H1 (cell line): ENCODE results near the gene PREX1. TPM values are rescaled to one million over a fixed set of nuclear protein-coding genes. Genes with fewer than 3 reads are reported as not detected.

ENCODE experiments used
- CTCF ChIA-PET: fragments of 300-600 bp; sonication (Branson Sonifier 250); formaldehyde crosslinking; loops from one replicate; lab custom pipeline; 2021; ENCODE audit not compliant: partially characterized antibody; lab: Charles Lee
- POLR2A ChIA-PET: fragments of 300-600 bp; sonication (Branson Sonifier 250); formaldehyde crosslinking; loops from one replicate; lab custom pipeline; 2021; ENCODE audit warnings: inconsistent platforms; ENCODE audit not compliant: partially characterized antibody; lab: Charles Lee
- DNase-seq, 2 experiments: peaks; one replicate each; pipeline versions ENCODE4 v3.0.0 to v3.0.0-alpha.2; 2010 to 2022; ENCODE audit warnings: low spot score in 2 of 2, low read depth in 1 of 2, mixed read lengths in 1 of 2
- FAIRE-seq: peaks from 2 replicates; lab custom pipeline; 2011; peaks lifted over from hg19 to GRCh38; lab: Jason Lieb, UNC
- H2AFZ ChIP-seq: 2 replicates; pipeline ENCODE4 v1.8.1; 2012; ENCODE audit warnings: low read length, inconsistent platforms
- H2AK5ac ChIP-seq: 2 replicates; pipeline ENCODE4 v1.6.1; 2013; ENCODE audit warnings: low read depth, low read length
- H2BK120ac ChIP-seq: replicated peaks from 2 replicates; pipeline ENCODE3; 2013; ENCODE audit warnings: low read depth, low read length, inconsistent platforms
- H2BK12ac ChIP-seq: 2 replicates; pipeline ENCODE4 v1.6.1; 2013; ENCODE audit warnings: low read depth, low read length
- H2BK15ac ChIP-seq: 2 replicates; pipeline ENCODE4 v1.6.1; 2013; ENCODE audit warnings: low read length
- H2BK20ac ChIP-seq: 2 replicates; pipeline ENCODE4 v1.6.1; 2013; ENCODE audit warnings: low read length
- H2BK5ac ChIP-seq: 2 replicates; pipeline ENCODE4 v1.6.1; 2013; ENCODE audit warnings: low read depth, low read length
- H3K14ac ChIP-seq: 2 replicates; pipeline ENCODE4 v1.6.1; 2013; ENCODE audit warnings: inconsistent platforms; ENCODE audit not compliant: insufficient read length
- H3K18ac ChIP-seq: 2 replicates; pipeline ENCODE4 v1.6.1; 2013; ENCODE audit warnings: low read length; ENCODE audit errors: extremely low read depth
- H3K23ac ChIP-seq: 2 replicates; pipeline ENCODE4 v1.6.1; 2013; ENCODE audit warnings: inconsistent platforms; ENCODE audit not compliant: insufficient read length
- H3K23me2 ChIP-seq: 2 replicates; pipeline ENCODE4 v1.6.1; 2013; ENCODE audit warnings: low read depth, low read length
- H3K27ac ChIP-seq: 2 replicates; pipeline ENCODE4 v1.6.1; 2011; ENCODE audit warnings: low read depth, low read length, inconsistent platforms
- H3K27me3 ChIP-seq, 4 experiments: replicated peaks in 1 of 4; 1 replicate in 1 of 4; 2 replicates in 3 of 4; pipeline versions ENCODE4 v1.6.1 to v1.8.1; 2011 to 2013; ENCODE audit warnings: low read length in 3 of 4, mild to moderate bottlenecking in 3 of 4, inconsistent platforms in 2 of 4, mixed read lengths in 2 of 4, moderate library complexity in 1 of 4; ENCODE audit not compliant: control insufficient read depth in 3 of 4, insufficient read depth in 3 of 4; ENCODE audit errors: extremely low read depth in 1 of 4
- H3K36me3 ChIP-seq, 4 experiments: 2 replicates each; pipeline versions ENCODE4 v1.6.1 to v1.8.1; 2011 to 2013; ENCODE audit warnings: mild to moderate bottlenecking in 4 of 4, low read length in 3 of 4, moderate library complexity in 2 of 4, control low read depth in 1 of 4, inconsistent platforms in 1 of 4; ENCODE audit not compliant: insufficient read depth in 4 of 4, control insufficient read depth in 2 of 4
- H3K4ac ChIP-seq: replicated peaks from 2 replicates; pipeline ENCODE3; 2013; ENCODE audit warnings: low read length, low read depth, mixed read lengths, inconsistent platforms; ENCODE audit not compliant: insufficient read length
- H3K4me1 ChIP-seq, 4 experiments: replicated peaks in 1 of 4; 1 replicate in 1 of 4; 2 replicates in 3 of 4; pipeline versions ENCODE4 v1.6.1 to v1.8.1; 2011 to 2013; ENCODE audit warnings: low read length in 3 of 4, inconsistent platforms in 2 of 4, mixed read lengths in 1 of 4; ENCODE audit not compliant: insufficient read depth in 4 of 4, control insufficient read depth in 3 of 4
- H3K4me2 ChIP-seq, 2 experiments: 2 replicates each; pipeline versions ENCODE4 v1.6.1 to v1.8.1; 2011 to 2013; ENCODE audit warnings: low read depth in 2 of 2, low read length in 2 of 2, control low read depth in 1 of 2, inconsistent platforms in 1 of 2, mild to moderate bottlenecking in 1 of 2; ENCODE audit not compliant: insufficient read depth in 1 of 2
- H3K4me3 ChIP-seq, 4 experiments: fragments of 200-600, 300-600 bp in 1 of 4; sonication (generic), shearing (Covaris generic), sonication (Bioruptor Twin) in 1 of 4; 2 replicates each; pipeline versions ENCODE4 v1.5.1 to v1.8.1; 2011 to 2016; ENCODE audit warnings: low read length in 4 of 4, low read depth in 3 of 4, control low read depth in 2 of 4, inconsistent platforms in 2 of 4, mild to moderate bottlenecking in 2 of 4, mixed read lengths in 1 of 4, moderate library complexity in 1 of 4; ENCODE audit not compliant: insufficient read depth in 2 of 4; ENCODE audit errors: extremely low read depth in 1 of 4
- H3K56ac ChIP-seq: replicated peaks from 2 replicates; pipeline ENCODE3; 2013; ENCODE audit warnings: low read depth, mild to moderate bottlenecking, mixed read lengths, low read length, inconsistent platforms; ENCODE audit not compliant: insufficient read length
- H3K79me1 ChIP-seq: 2 replicates; pipeline ENCODE4 v1.6.1; 2013; ENCODE audit warnings: low read depth, low read length, control low read depth
- H3K79me2 ChIP-seq, 2 experiments: 2 replicates each; pipeline versions ENCODE4 v1.6.1 to v1.8.1; 2012 to 2013; ENCODE audit warnings: low read length in 2 of 2, mild to moderate bottlenecking in 2 of 2, inconsistent platforms in 1 of 2; ENCODE audit not compliant: insufficient read depth in 2 of 2, control insufficient read depth in 1 of 2
- H3K9ac ChIP-seq, 4 experiments: replicated peaks in 1 of 4; 1 replicate in 1 of 4; 2 replicates in 3 of 4; pipeline versions ENCODE4 v1.6.1 to v1.8.1; 2011 to 2013; ENCODE audit warnings: low read depth in 3 of 4, low read length in 3 of 4, control low read depth in 2 of 4, mild to moderate bottlenecking in 2 of 4, moderate library complexity in 2 of 4, inconsistent platforms in 1 of 4; ENCODE audit errors: extremely low read depth in 1 of 4
- H3K9me3 ChIP-seq, 2 experiments: 2 replicates each; pipeline versions ENCODE4 v1.6.1 to v1.8.1; 2012 to 2013; ENCODE audit warnings: mild to moderate bottlenecking in 2 of 2, moderate library complexity in 2 of 2, control low read depth in 1 of 2, inconsistent platforms in 1 of 2, low read depth in 1 of 2, low read length in 1 of 2, mixed read lengths in 1 of 2; ENCODE audit not compliant: insufficient read depth in 2 of 2
- H4K20me1 ChIP-seq, 2 experiments: replicated peaks in 1 of 2; 2 replicates each; pipeline versions ENCODE3 to v1.8.1; 2011 to 2013; ENCODE audit warnings: inconsistent platforms in 2 of 2, low read length in 2 of 2, mild to moderate bottlenecking in 1 of 2; ENCODE audit not compliant: insufficient read depth in 2 of 2, control insufficient read depth in 1 of 2
- H4K5ac ChIP-seq: 2 replicates; pipeline ENCODE4 v1.6.1; 2013; ENCODE audit warnings: low read length, low read depth, mixed read lengths, inconsistent platforms; ENCODE audit not compliant: insufficient read length
- H4K8ac ChIP-seq: 2 replicates; pipeline ENCODE4 v1.8.0; 2013; ENCODE audit warnings: mild to moderate bottlenecking, moderate library complexity, low read length, inconsistent platforms; ENCODE audit not compliant: insufficient read depth; ENCODE audit errors: extremely low read depth
- H4K91ac ChIP-seq: replicated peaks from 2 replicates; pipeline ENCODE3; 2013; ENCODE audit warnings: low read length, mixed read lengths, inconsistent platforms; ENCODE audit not compliant: insufficient read length
- ASH2L ChIP-seq: fragments of 200-600, 300-600 bp; sonication (generic); IDR thresholded peaks from one replicate; pipeline ENCODE4 v1.7.1; 2017; ENCODE audit warnings: low read length
- CBX5 ChIP-seq: fragments of 300-800, 300-1000 bp; sonication (generic); IDR thresholded peaks from 2 replicates; pipeline ENCODE4 v1.7.1; 2016; ENCODE audit warnings: antibody characterized with exemption, low read length, low read depth
- EGR1 ChIP-seq: IDR thresholded peaks from 2 replicates; pipeline ENCODE4 v1.6.1; 2011; ENCODE audit warnings: low read depth, low read length, borderline replicate concordance
- HDAC6 ChIP-seq: IDR thresholded peaks from one replicate; pipeline ENCODE4 v1.7.1; 2012; ENCODE audit warnings: low read depth, mild to moderate bottlenecking, inconsistent platforms, low read length, moderate library complexity
- NRF1 ChIP-seq: IDR thresholded peaks from 2 replicates; pipeline ENCODE4 v1.6.1; 2011; ENCODE audit warnings: mild to moderate bottlenecking, low read depth, low read length, improper control_type of control experiment
- RAD21 ChIP-seq, 2 experiments: IDR thresholded peaks in 1 of 2; conservative IDR thresholded peaks in 1 of 2; 2 replicates each; pipeline ENCODE4 v1.6.1; 2011; ENCODE audit warnings: low read depth in 2 of 2, low read length in 2 of 2, improper control_type of control experiment in 1 of 2, inconsistent platforms in 1 of 2, mild to moderate bottlenecking in 1 of 2, moderate library complexity in 1 of 2
- whole genome bisulfite sequencing, 2 experiments: shearing (Covaris generic) in 1 of 2; methylation state at CpG; one replicate each; pipeline versions ENCODE4 v1.1.6 to v1.1.7; 2013 to 2015; ENCODE audit warnings: low lambda C conversion rate in 2 of 2, mixed read lengths in 2 of 2, inconsistent platforms in 1 of 2, low coverage in 1 of 2, missing lambda C conversion rate in 1 of 2; ENCODE audit not compliant: insufficient replicate concordance in 2 of 2, insufficient coverage in 1 of 2, insufficient read length in 1 of 2; ENCODE audit errors: extremely low coverage in 1 of 2, missing lambda C conversion rate in 1 of 2; 5-methylcytosine and 5-hydroxymethylcytosine counted together
- polyA plus RNA-seq, 7 experiments: library from polyadenylated mRNA; depleted of rRNA in 3 of 7; stranded (reverse) in 5 of 7; unstranded in 2 of 7; fragments of >200 nt in 5 of 7; fragments of 200-250 nt in 2 of 7; gene quantifications; 1 replicate in 5 of 7; 2 replicates in 1 of 7; 4 replicates in 1 of 7; pipeline versions ENCODE4 v1.2.1 to v1.2.3, GENCODE V29; 2011 to 2013; ENCODE audit warnings: missing spikeins in 2 of 7, mixed read lengths in 2 of 7
- total RNA-seq: library from RNA; stranded (reverse); fragmentation: NEBNext Ultra II Directional; extraction: Animal tissue kit (Norgen Biotek cat#: 25700); gene quantifications from 2 replicates; pipeline ENCODE4 v1.2.1, GENCODE V29; 2021
- TF ChIP-seq, protein P1 (sequence below): IDR thresholded peaks from 2 replicates; pipeline ENCODE4 v1.6.1; 2011; ENCODE audit warnings: low read depth, mild to moderate bottlenecking, low read length; ENCODE audit not compliant: insufficient read depth
- TF ChIP-seq, protein P2 (sequence below), 3 experiments: IDR thresholded peaks; 1 replicate in 2 of 3; 2 replicates in 1 of 3; pipeline versions ENCODE4 v1.5.1 to v1.6.1; 2011; ENCODE audit warnings: low read length in 3 of 3, mild to moderate bottlenecking in 3 of 3, inconsistent platforms in 2 of 3, low read depth in 1 of 3, moderate library complexity in 1 of 3; ENCODE audit not compliant: insufficient read depth in 1 of 3; ENCODE audit errors: control extremely low read depth in 1 of 3

Gene PREX1
- total and polyA plus RNA-seq, 2 of the 8 experiments (the other 6 are each of a cell fraction or from before 2014, with no cell fraction given): 10.7 to 12.8 TPM

DNA sequence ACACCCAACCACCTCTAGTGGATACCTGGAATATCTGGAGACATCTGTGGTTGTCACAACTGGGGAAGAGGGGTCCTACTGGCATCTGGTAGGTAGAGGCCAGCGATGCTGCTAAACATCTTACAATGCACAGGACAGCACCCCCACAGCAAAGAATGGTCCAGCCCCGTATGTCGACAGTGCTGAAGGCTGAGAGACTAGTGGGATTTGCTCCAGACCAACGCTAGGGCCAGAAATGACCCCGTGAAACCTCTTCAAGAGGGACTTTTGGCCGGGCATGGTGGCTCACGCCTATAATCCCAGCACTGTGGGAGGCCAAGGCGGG lies 7.2 kb downstream of the PREX1 start:
- Histone ChIP-seq H3K4me3 (no peak overlapping the region), H3K9ac (no peak overlapping the region), H3K23ac (no peak overlapping the region), H2BK5ac (no peak overlapping the region), H3K27ac (no peak overlapping the region), H3K23me2 (0 out of 2 replicates have a peak, but pooled peaks cover 2% of the 10 kb centered on the region), H3K18ac (no peak overlapping the region), H3K27me3 (peaks cover 0 to 16% (median 9%) of the 10 kb centered on the region in 4 experiments; a peak in 5 of 7 replicates), H2AFZ (no peak overlapping the region), H3K36me3 (no peaks in the 10 kb centered on the region), H2BK12ac (no peak overlapping the region), H2AK5ac (no peak overlapping the region), H2BK20ac (no peak overlapping the region), H3K4me2 (no peak overlapping the region), H4K5ac (no peak overlapping the region), H4K20me1 (peaks cover 7 to 10% of the 10 kb centered on the region in 2 experiments), H3K4ac (no peak overlapping the region), H2BK15ac (no peak overlapping the region), H3K4me1 (peaks cover 2 to 12% (median 4%) of the 10 kb centered on the region in 4 experiments; a peak in 6 of 7 replicates), H3K79me2 (peaks cover 0 to 8% of the 10 kb centered on the region in 2 experiments; a peak in 2 of 4 replicates), H4K91ac (no peak overlapping the region), H3K56ac (no peak overlapping the region), H4K8ac (no peak overlapping the region), H2BK120ac (no peak overlapping the region), H3K79me1 (no peaks in the 10 kb centered on the region), H3K9me3 (no peaks in the 10 kb centered on the region), H3K14ac (no peak overlapping the region)
- CTCF ChIA-PET: interaction anchor here (0.6 to 1.5 kb wide), 3 partner anchors 74 to 163 kb away, joined by 3 to 6 read pairs (median 3); no protein-coding TSS in a partner anchor
- no peak for TF ChIP-seq NRF1
- no peak for TF ChIP-seq EGR1
- TF ChIP-seq CBX5: no peak
- TF ChIP-seq RAD21 (IDR thresholded peaks at IDR 0.05 in 1 of 2, conservative IDR thresholded peaks at IDR 0.05 in 1 of 2; ENCODE audit: low read depth in 2 of 2, low read length in 2 of 2): no peak
- TF ChIP-seq, protein P1, sequence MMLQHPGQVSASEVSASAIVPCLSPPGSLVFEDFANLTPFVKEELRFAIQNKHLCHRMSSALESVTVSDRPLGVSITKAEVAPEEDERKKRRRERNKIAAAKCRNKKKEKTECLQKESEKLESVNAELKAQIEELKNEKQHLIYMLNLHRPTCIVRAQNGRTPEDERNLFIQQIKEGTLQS: no peak
- TF ChIP-seq, protein P2, sequence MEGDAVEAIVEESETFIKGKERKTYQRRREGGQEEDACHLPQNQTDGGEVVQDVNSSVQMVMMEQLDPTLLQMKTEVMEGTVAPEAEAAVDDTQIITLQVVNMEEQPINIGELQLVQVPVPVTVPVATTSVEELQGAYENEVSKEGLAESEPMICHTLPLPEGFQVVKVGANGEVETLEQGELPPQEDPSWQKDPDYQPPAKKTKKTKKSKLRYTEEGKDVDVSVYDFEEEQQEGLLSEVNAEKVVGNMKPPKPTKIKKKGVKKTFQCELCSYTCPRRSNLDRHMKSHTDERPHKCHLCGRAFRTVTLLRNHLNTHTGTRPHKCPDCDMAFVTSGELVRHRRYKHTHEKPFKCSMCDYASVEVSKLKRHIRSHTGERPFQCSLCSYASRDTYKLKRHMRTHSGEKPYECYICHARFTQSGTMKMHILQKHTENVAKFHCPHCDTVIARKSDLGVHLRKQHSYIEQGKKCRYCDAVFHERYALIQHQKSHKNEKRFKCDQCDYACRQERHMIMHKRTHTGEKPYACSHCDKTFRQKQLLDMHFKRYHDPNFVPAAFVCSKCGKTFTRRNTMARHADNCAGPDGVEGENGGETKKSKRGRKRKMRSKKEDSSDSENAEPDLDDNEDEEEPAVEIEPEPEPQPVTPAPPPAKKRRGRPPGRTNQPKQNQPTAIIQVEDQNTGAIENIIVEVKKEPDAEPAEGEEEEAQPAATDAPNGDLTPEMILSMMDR (IDR thresholded peaks at IDR 0.05; ENCODE audit: control extremely low read depth in 1 of 3, insufficient read depth in 1 of 3, low read depth in 1 of 3, low read length in 3 of 3): no peak
- TF ChIP-seq HDAC6: no peak
- TF ChIP-seq ASH2L: no peak
- DNase-seq (no peak), FAIRE-seq (no peak)
- POLR2A ChIA-PET: interaction anchor here (0.6 to 1.0 kb wide), 2 partner anchors 47 to 84 kb away, joined by 3 to 4 read pairs; no protein-coding TSS in a partner anchor
- 84% methylated on average over 8 of the region's 8 CpGs; no CpG with 5 or more reads in 1 of the 2 experiments for WGBS, 2 experiments
